Osteocyte (in vitro differentiated cells): ENCODE measurements around the gene UBE2N. TPM values are rescaled to one million over a fixed set of nuclear protein-coding genes. Genes with fewer than 3 reads are reported as not detected.

ENCODE experiments used
- DNase-seq: peaks from one replicate; pipeline ENCODE4 v3.0.0; 2021; ENCODE audit warnings: mixed read lengths; ENCODE audit not compliant: unreplicated experiment; ENCODE audit errors: extremely low spot score
- H3K27ac Mint-ChIP-seq: one replicate; pipeline ENCODE4 v1.8.0; 2021; ENCODE audit warnings: mild to moderate bottlenecking, mixed read lengths; ENCODE audit not compliant: unreplicated experiment
- H3K27me3 Mint-ChIP-seq: one replicate; pipeline ENCODE4 v1.8.0; 2021; ENCODE audit warnings: mixed read lengths; ENCODE audit not compliant: unreplicated experiment
- H3K36me3 Mint-ChIP-seq: one replicate; pipeline ENCODE4 v1.8.0; 2021; ENCODE audit warnings: mixed read lengths; ENCODE audit not compliant: unreplicated experiment
- H3K4me1 Mint-ChIP-seq: one replicate; pipeline ENCODE4 v1.8.0; 2021; ENCODE audit warnings: mixed read lengths; ENCODE audit not compliant: unreplicated experiment
- H3K4me3 Mint-ChIP-seq: one replicate; pipeline ENCODE4 v1.8.0; 2021; ENCODE audit warnings: mild to moderate bottlenecking, moderate library complexity, mixed read lengths; ENCODE audit not compliant: unreplicated experiment
- H3K9me3 Mint-ChIP-seq: one replicate; pipeline ENCODE4 v1.8.0; 2021; ENCODE audit warnings: mixed read lengths; ENCODE audit not compliant: unreplicated experiment
- total RNA-seq: library from RNA; stranded (reverse); gene quantifications from 2 replicates; pipeline ENCODE4 v1.2.1, GENCODE V29; 2021
- TF ChIP-seq, protein P1 (sequence below): fragments of 200-600 bp; sonication (generic); IDR thresholded peaks from 2 replicates; pipeline ENCODE4 v1.5.0; 2021; ENCODE audit warnings: antibody characterized with exemption, mild to moderate bottlenecking, moderate library complexity

The UBE2N gene
- total RNA-seq, 1 donor from 2014 or later: 68.3 TPM

DNA sequence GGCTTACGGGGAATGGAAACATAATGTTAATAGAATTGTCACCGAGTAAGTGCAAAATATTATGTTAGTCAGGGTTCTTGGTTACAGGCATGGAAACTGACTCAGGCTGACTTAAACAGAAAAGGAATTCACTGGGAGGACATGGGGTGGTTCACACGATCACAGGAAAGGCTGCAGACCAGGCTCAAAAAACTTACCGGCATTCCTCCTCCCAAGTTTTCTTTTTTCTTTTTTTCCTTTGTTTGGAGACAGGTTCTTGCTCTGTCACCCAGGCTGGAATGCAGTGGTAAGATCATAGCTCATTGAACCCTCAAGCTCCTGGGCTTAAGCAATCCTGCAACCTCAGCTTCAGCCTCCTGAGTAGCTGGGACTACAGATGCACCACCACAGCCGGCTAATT is 11.9 kb upstream of the UBE2N start:
- peaks cover 6% of the 10 kb centered on the region for H3K4me1 Mint-ChIP-seq
- no peaks in the 10 kb centered on the region for H3K27me3 Mint-ChIP-seq
- DNase-seq: no peak
- TF ChIP-seq, protein P1, sequence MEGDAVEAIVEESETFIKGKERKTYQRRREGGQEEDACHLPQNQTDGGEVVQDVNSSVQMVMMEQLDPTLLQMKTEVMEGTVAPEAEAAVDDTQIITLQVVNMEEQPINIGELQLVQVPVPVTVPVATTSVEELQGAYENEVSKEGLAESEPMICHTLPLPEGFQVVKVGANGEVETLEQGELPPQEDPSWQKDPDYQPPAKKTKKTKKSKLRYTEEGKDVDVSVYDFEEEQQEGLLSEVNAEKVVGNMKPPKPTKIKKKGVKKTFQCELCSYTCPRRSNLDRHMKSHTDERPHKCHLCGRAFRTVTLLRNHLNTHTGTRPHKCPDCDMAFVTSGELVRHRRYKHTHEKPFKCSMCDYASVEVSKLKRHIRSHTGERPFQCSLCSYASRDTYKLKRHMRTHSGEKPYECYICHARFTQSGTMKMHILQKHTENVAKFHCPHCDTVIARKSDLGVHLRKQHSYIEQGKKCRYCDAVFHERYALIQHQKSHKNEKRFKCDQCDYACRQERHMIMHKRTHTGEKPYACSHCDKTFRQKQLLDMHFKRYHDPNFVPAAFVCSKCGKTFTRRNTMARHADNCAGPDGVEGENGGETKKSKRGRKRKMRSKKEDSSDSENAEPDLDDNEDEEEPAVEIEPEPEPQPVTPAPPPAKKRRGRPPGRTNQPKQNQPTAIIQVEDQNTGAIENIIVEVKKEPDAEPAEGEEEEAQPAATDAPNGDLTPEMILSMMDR: no peak
- H3K9me3 Mint-ChIP-seq: no peaks in the 10 kb centered on the region
- no peak overlapping the region for H3K4me3 Mint-ChIP-seq
- H3K36me3 Mint-ChIP-seq: no peaks in the 10 kb centered on the region
- H3K27ac Mint-ChIP-seq: no peak overlapping the region

DNA sequence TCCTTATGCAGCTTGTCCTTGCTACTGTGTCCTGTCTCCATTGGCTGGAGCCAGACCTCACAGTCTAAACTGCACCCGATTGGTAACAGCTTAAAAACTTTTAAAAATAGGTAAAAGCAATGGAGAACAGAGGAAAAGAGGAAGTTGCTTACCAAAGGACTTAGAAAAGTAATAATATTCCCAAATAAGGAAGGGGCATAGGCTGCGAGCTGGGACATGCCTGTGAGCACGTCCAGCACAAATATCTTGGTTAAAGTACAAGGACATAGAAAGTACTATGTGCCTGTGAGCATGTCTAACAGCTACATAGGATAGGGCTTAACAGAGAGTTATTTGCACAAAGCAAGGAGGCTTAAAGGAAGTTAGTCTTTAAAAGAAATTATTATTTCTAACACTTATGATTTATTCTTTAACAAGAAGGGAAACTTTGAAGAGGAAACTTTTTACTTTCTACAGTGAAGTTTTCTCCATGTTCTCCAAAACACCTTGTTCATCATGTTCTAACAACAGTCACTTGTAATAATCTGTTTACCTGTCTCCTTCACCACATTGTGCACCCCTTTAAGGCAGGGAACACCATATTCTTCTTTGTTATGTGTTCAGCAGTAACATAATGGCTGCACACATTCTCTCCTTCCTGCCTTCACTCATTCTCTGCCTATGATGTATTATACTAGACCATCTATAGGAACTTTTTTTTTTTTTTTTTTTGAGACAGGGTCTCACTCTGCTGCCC is 9.8 kb upstream of the UBE2N start:
- no peak for DNase-seq
- Mint-ChIP-seq H3K36me3 (no peaks in the 10 kb centered on the region), H3K4me1 (peaks cover 6% of the 10 kb centered on the region), H3K9me3 (no peaks in the 10 kb centered on the region), H3K27me3 (no peaks in the 10 kb centered on the region), H3K27ac (no peak overlapping the region), H3K4me3 (no peak overlapping the region)
- TF ChIP-seq, protein P1: no peak

DNA sequence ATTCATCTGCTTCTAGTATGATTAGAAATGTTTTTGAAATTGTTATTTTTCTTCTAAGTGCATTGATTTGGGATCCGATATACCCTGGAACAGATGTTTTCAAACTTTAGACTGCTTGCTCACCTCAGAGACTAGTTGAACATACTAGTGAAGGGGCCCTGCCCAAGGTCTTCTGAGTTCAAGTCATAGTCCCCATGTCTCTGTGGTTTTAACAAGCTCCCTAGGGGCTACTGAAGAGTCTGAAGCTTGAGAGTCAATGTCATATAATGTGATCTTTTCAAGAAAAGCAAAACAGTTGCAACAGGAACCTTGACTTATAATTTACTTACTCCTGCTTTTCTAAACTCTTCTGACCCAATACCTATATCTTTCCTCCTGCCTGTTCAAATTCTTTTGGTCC is 7.5 kb upstream of the UBE2N start:
- Mint-ChIP-seq H3K9me3 (no peaks in the 10 kb centered on the region), H3K36me3 (no peaks in the 10 kb centered on the region), H3K27me3 (no peaks in the 10 kb centered on the region), H3K27ac (no peak overlapping the region), H3K4me1 (peaks cover 6% of the 10 kb centered on the region), H3K4me3 (no peak overlapping the region)
- no peak for DNase-seq
- TF ChIP-seq, protein P1: no peak

DNA sequence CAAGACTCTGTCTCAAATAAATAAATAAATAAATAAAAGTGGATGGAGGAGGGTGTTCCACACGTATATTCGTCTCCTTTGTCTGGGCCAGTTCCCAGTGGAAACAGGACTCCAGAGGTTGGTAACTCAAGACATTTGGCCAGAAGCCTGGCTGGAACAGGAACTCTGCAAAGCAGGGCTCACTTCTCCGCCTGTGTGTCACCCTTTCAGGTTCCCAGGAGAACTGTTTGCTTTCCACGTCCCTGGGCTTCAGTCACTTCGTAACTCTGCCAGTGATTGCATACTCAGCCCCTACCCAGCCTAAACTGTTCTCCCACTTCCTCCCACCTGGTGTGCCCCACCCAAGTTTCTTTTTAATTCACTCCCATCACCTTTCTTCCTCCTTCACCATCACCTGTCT is 7.0 kb upstream of the UBE2N start:
- H3K4me3 Mint-ChIP-seq: no peak overlapping the region
- H3K36me3 Mint-ChIP-seq: no peaks in the 10 kb centered on the region
- TF ChIP-seq, protein P1: no peak
- no peak for DNase-seq
- no peak overlapping the region for H3K27ac Mint-ChIP-seq
- H3K9me3 Mint-ChIP-seq: no peaks in the 10 kb centered on the region
- peaks cover 6% of the 10 kb centered on the region for H3K4me1 Mint-ChIP-seq
- no peaks in the 10 kb centered on the region for H3K27me3 Mint-ChIP-seq

DNA sequence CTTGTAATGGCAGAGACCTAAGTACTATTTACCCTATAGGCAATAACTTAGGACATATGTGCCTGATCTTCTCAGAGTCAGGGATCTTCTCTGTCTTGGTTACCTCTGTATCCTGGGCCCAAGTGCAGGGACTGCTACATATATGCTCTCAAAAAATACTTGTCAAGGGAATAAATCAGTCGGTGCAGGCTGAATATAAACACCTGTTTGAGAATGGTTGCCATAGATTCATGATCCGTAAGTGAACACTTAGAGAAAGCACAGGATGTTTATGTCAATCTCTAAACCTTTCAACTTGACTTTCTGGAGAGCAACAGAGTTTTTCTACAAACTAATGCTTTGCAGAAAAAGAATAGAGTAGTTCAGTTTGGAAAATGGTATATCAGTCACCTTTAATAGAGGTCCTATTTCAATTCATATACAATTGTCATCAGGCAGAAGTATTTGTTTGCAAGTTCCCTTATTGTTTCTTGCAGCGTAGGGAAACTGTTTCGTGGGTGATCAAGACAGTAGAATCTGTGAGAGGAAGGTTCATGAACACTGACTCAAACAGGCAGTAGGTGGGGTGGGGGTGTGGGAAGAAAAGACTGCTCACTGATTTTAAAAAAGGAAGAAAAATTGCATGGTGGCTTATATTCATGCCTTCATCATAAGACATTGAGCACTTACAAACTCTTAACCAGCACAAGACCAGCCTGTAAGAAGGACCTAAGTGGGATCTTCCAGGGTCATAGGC is 6.0 kb upstream of the UBE2N start:
- Mint-ChIP-seq H3K27ac (no peak overlapping the region), H3K27me3 (no peaks in the 10 kb centered on the region), H3K4me1 (peaks cover 6% of the 10 kb centered on the region), H3K4me3 (no peak overlapping the region), H3K36me3 (no peaks in the 10 kb centered on the region), H3K9me3 (no peaks in the 10 kb centered on the region)
- TF ChIP-seq, protein P1: no peak
- DNase-seq: no peak
